Hematopoietic multipotent progenitor cell treated with erythropoietin and hydrocortisone succinate and interleukin-3 and kit ligand, for 17 days (in vitro differentiated cells): Measurements from ENCODE around the gene ANKS1B.

ENCODE experiments used
- DNase-seq: peaks from one replicate; pipeline ENCODE4 v3.0.0-alpha.2; 2015; ENCODE audit warnings: low spot score

Gene ANKS1B

DNA sequence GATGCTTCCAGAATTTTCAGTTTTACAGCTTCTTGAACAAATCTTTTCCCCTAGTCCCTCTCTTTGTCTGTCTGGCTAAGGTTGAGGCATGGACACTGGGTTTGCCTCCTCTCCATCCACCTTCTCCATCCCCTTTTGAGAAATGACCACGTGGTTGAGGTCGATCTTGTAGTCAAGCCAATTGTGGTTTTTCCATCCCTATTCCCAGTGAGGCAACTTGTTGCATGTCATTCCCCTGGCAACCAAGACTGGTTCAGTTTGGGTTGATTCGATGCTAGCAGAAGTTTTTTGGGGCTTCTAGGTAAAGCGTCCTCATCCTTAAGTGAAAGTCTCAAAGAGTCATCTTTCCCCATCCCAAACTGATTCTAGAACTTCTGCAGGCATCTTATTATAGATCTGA, 1038.9 kb downstream of the ANKS1B start:
- no peak for DNase-seq

DNA sequence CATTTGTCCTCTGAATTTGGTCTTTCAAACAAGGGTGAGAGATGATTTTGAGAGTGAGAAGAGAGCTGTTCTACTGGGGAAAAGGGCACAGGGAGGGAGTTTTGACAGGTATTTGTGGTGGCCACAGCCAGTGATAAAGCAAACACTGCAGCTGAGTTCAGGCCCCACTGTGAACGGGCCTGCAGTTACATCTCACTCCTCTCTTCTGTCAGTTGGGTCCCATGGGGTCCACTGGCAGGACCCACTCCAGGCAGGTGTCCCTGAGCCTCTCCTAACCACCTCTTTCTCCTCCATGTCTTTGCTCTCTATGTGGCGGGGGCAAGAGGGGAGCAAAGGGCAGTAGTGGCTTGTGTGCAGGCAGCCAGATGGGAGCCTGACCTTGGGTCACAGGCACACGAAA, 1044.8 kb downstream of the ANKS1B start:
- DNase-seq: no peak

DNA sequence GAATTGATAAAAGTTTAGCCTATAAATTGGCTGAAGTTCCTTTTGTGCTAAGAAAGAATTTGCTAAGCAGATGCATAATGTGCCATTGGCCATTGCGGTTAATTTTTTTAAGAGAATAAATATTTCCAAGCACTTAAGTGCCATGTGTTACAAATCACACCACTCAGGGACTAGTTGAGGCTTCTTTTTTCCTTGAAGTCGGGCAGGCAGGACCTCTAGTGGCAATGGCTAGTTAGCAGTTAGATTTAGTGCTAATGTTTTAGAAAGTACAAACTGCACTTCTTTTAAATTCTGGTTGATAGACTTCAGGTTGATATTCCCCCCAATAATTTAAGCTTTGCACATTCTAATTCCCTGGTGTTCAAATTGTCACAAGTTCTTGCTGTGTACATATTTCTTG, 1045.4 kb downstream of the ANKS1B start:
- DNase-seq: no peak

DNA sequence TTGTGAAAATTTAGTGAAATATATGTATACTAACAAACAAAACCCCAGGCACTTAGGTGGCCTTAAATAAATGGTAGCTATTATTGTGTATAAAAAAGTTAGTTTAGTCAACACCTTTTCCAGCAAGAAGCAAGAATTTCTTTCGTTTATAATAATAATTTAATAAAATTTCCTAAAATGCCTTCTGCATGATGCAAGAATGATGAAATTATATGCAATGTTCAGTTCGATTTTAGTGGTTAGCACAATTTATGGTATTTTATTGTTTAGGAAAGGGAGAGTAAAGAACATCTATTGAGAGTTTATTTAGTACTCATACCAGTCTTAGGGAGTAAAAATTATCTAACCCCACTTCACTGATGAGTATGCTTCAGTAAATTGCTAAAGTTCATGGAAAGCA, 1048.9 kb downstream of the ANKS1B start:
- DNase-seq: no peak

DNA sequence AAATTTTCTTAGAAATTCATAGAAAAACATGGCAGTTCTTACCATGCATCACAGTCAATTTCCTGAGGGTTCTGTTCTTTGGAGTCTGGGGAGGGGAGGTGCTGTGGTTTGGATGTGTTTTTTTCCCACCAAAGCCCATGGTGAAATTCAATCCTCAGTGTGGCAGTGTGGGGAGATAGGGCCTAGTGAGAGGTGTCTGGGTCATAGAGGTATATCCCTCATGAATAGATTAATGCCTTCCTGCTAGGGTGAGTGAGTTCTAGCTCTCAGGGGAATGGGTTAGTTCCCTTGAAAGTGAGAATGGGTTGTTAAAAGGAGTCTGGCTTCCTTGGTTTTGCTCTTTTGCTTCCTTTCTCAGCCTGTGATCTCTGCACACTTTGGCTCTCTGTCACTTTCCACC, 1061.9 kb downstream of the ANKS1B start:
- no peak for DNase-seq

DNA sequence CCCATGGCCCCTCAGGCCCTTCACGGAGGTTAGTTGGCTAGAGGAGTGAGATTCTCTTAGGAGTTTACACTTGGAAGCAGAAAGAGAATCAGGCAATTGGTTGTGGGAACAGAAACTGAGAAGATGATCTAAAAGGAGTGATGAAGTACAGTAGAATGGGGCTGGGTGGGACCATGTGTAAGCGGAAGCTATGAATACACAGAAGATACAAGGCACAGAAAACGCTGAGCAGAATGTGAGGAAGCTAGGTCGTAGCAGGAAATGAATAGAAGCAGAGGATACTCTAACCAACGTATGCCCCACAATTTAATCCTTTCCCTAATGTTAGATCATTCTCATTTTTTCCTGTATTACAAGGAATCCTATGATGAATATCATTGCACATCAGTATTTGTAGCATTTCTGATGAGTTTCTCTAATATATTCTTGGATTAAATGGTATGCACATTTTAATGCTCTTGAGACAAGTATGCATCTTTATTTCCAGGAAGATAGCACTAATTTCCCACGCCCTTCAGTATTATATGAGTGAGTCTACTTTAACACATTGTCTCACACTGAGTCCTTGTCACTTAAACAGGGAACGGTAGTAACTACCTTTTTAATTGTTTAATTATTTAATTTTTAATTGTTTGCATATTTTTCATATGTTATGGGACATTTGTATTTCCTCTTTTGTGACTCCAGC, 1066.4 kb downstream of the ANKS1B start:
- no peak for DNase-seq

DNA sequence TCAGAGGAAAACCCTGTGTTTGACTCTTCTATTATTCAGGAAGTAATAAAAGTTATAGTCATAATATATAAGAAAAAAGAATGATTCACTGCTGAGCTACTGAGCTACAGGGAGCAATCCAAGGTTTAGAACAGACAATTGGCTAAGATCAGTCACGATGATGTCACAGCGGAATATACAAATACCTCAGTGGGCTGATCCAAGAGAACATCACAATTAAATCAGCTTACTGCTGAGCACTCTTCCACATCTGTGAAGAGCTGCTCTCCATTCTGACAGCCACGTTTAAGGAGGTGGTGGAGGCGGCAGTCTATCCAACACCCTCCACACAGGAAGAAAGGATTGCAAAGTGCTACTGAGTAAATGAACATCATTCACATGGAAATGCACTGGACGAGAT, 1068.6 kb downstream of the ANKS1B start:
- no peak for DNase-seq

DNA sequence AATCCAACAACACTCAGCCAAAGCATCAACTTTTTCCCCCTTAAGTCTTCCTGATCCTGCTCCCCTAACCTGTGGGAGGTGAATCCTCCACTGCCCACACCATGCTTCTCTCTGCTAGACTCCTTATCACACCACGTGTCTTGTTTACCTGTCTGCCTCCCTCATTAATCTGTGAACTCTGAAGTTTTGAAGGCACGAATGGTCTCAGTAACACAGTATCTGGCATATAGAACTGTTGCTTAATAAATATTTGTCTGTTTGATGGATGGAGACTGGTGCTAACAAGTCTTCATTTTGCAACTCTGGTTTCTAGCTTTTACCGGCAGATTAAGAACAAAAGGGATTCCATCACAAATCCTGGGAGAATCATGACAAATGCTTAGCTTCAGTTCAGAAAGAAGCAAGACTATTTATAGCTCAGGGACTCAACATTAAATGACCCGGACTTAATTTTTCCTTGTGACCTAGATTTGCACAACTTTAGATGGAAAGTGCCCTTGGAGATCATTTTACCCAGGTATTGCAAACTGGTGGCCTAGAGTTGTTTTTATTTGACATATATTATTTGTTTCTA, 1072.2 kb downstream of the ANKS1B start:
- no peak for DNase-seq

DNA sequence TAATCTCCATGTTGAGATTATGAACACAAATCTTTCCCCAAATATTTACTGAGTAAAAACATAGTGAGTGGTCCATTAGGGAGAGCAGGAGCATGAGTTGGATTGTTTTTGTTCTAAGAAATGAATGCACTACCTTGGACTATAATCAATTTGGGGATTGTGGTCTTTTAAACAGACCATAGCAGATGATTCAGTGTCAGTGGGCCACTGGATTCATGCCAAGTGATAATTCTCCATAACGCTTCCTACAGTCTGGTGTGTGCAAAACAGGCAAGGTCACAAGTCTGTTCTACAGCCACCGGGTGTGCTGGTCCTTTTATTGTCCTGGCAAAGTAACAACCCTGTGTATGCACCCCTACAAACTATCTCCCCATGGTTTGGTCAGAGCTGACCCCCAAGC, 1073.3 kb downstream of the ANKS1B start:
- no peak for DNase-seq

DNA sequence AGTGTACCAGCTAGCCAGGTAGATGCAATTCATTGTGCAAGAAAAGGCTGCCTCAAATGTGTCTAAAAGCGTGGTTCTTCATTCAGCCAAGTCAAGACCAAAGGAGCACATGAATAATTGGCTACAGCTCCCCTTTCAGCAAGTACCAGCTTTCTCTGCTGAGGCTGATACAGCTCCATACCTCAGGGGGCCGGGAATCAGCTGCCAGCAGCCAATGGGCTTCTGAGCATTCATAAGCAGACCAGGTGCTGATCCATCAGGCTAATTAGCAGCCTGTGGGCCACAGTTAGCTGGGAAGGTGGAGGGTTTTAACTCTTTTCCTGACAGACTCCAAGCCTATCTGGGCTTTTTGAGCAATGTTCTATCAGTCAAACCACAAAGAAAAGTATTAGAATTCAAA, 1075.0 kb downstream of the ANKS1B start:
- no peak for DNase-seq

DNA sequence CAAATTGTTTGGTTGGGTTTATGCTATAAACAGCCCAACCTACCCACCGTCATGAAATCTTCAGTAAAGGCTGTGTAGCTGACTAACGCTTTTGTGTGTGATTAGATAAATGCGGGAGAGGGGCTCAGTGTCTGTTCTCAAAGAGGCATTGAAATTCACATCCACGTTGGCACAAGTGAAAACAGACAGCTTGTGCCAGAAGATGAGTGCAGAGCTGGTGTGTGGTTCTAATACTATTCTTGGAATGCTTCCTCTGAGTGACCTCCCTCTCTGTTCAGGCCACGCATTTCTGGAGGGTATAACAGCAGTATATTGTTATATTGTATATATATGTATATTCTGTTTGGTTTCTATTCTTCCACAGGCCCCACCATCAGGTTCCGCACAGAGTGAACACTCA, 1075.9 kb downstream of the ANKS1B start:
- no peak for DNase-seq

DNA sequence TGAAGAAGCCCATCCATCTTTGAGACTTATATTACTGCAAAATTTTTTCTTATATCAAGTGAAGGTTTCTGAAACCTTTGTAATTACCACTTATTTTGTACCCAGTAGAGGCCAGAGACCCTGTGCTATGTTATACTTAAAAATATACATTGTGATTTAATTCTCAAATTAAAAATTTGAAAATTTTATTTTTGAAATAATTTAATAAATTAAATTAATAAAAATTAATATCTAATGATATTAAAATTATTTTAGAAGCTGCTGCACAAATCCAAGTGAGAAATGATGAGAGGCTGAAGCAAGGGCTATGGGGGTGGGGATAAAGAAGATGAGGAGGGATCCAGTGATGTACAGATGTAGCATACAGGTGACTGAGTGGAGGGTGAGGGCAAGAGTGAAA, 1080.9 kb downstream of the ANKS1B start:
- DNase-seq: no peak

DNA sequence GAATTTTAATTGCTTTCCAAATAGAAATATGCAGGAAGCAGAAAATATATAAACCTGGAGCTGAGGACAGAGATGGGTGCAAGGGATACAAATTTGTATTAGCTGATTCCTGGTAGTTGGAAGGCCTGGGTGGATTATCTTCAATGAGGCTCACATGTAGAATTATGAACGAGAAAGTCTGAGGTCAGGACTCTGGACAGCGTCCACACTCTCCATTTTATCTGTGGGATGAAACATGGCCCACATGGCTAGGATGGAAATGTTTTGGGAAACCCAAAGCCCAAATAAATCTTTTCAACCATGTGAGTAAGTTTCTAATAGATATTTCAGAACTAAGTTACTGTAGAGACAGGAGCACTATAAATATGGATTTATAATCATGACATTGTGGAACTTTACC, 1083.5 kb downstream of the ANKS1B start:
- no peak for DNase-seq

DNA sequence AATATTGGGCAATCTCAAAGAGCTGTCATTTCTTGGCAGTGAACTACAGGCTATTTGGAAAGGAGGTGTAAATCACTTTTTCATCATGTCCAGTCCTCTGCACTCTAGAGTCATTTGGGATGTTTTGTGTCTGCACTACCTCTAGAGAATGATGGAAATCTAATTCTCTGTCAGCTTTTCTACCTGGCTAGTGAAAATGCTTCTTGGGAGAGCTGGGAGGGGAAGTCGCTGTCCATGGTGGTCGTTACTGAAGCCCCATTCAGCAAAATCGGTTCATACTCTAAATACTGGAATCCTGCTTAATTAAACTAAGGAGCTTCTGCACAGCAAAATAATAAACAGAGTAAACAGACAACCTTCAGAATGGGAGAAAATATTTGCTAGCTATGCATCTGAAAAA, 1087.8 kb downstream of the ANKS1B start:
- no peak for DNase-seq

DNA sequence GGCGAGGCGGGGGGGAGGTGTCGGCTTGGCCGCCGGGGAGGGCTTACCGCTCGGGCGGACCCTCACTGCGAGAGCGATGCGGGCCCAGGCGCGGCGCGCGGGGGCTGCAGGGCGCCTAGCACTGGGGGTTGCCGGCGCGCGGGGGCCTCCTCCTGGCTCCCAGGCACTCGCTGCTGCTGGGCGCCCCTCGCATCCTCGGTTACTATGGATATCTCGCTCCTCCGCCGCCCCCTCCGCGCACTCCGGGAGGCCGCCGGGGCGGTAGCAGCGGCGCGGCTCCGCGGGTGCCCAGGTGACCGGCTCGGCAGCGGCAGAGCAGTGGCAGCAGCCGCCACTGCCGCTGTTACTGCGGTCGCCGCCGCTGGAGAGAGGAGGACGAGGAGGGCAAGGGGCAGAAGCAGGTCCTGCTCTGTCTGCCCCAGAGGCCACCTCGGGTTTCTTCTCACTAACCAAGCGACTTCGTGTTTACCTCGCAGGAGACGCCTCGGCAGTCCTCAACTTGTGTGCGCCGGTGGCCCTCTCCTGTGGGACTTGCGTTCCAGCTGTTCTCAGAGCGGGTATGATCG, 1089.6 kb downstream of the ANKS1B start:
- DNase-seq: no peak

DNA sequence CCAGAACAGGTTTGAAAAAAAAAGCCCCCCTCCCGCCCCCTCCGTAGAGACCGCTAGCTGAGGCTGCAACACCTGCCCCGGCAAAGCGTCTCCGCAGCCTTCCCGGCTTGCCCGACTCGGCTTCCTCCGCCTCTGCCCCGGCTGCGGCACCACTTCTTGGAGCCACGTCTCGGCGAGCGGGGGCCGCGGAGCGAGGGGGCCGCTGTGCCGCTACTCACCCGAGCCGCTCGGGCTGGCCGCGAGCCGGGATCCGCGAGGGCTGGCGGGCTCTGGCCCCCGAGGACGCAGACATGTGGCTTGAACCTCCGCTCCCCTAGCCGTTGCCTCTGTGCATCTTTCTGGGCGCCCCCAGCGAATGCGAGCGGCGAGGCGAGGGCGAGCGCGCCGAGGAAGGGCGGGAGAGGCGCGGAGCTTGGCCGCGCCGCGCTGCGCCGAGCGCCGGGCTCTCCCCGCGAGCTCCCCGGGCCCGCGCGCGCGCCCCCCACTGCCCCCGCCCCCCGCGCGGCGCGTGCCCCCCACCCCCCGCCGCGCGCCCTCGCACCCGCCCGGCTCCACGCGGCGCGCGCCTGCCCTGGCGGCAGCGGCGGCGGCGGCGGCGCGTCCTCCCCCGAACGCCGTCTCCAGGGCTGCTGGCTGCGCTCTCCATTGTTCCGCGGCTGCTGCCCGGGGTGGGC, 1090.2 kb downstream of the ANKS1B start:
- DNase-seq: no peak

DNA sequence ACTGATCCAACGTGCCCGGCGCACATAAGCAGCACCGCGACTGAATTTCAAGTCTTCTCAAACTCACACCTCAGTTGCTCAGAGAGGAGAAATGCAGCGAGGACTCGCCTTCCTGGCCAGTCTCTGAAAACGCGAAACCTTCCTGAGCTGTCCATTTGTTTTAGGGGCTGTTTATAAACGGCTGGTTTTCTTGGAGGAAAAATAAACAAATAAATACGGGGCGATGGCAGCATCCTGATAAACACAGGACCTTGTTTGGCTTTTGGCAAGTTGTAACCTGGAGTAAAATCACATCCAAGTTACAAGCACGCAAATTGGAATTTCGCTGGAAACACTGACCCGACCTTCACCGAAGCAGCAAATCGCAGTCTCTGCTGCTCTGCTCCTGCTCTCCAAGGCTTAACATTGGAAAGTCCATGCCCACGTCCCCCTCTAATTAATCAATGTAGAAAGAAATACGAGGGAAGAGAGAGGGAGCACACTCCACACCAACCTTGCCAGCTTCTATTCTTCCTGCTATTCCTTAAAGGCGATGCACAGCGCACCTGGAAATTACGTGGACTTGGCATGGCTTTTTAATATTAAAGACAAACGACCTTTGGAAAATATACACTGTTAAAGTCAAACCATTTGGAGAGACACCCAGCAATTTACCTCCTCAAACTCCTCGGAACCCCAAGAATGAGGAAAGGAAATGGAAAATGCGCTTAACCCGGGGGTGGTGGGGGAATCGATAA, 1090.9 kb downstream of the ANKS1B start:
- no peak for DNase-seq

DNA sequence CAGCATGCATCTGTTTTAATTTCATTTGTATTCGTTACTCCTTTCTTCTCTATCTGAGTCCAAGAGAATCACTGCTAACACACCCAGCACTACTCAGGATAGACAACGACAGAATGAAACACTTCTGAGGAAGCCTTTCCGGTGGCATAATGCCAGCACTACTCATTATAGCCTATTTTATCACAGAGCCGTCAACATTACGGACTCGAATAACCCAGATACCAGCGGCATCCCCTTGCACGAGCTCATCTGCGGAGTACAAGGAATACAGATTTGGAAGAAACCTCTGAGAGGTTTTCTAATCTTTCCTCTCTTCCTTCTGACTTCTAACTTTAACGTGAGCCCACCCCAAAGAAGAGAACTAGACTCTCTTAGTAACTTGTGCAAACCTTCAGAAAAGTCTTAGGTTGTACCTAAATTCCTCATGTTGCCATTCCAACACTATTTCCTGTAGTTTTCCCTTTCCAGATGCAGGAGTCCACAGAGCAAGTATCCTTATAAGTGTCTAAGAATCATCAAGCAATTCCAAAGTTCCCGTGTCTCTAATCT, 1091.5 kb downstream of the ANKS1B start:
- DNase-seq: no peak

DNA sequence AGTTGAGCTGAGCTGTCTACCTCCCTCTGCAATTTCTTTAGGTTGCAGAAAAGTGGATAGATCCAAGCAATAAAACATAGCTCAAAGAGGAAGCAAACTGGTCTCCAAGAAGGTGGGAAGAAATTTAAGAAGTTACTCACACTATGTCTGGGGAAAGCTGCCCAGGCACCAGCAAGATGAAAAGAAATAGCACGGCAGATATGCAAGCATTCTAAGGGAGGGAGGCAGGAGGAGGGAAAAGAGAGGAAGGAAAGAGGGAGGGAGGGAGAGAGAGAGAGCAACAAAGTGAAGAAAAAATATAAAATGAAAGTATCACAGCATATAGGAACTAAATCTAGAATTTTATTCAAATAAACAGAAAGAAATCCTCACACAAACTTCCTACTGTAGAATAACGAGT, 1099.0 kb downstream of the ANKS1B start:
- no peak for DNase-seq

DNA sequence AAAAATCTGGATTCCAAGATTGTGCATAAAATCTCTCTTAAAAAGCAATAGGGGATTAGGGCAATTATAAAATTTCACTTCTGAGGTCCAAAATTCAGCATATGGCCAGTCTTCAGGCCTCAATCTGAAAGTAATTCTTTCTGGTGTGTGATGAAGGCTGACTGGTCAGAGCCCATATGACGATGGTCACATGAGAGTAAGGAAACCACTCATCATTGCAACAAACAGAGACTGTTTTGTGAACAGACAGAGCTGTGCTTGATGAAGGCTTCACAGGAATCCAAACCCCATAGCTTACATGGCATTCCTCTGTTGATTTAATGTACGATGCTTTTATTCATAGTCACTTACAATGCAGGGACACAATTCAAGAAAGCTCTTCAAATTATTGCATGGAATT, 1101.5 kb downstream of the ANKS1B start:
- DNase-seq: no peak

DNA sequence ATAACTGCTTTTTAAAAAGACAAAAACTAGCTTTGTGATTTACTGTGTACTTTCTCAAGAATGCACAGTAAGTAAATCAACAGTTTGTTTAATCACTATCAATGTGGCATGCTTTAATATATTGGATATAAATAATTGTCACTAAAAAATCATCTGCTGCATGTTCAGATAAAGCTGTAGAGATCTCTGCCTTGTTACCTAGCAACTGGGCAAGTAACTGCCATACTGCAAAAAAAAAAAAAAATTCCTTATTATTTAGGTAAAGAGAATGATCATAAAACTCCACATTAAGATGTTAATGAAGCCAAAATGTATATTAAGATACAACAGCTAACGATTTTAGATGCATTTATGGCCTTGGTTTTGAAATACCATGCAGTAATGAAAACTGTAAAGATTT, 1102.2 kb downstream of the ANKS1B start:
- DNase-seq: no peak

DNA sequence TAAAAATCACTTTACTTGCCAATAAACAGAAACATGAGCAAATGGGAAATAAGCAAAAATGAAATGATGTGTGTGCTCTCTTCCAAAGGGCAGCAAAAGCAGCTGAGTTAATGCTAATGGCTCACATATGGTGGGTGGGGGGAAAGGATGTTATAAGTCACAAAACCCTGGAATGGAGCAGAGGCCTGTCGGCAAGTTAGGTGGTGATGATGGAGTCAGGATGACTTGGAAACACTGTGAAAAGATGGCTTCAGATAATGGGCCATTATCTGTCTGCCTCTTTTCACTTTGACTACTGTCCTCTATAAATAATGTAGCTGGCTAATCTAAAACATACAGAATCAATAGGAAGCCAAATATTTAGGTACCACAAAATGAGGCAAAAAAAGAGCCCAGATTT, 1111.0 kb downstream of the ANKS1B start:
- DNase-seq: no peak
